Endothelial cell (in vitro differentiated cells): Measurements from ENCODE around the gene GJA10. TPM values are rescaled to one million over a fixed set of nuclear protein-coding genes. Genes with fewer than 3 reads are reported as not detected.
A peak's percentile ranks its signal among the peaks of the same experiment; 100 is the strongest.

Experiments used
- DNase-seq: peaks from one replicate; pipeline ENCODE4 v3.0.0; 2021; ENCODE audit warnings: low spot score
- H3K27ac Mint-ChIP-seq: one replicate; pipeline ENCODE4 v1.8.0; 2021; ENCODE audit warnings: mixed read lengths, inconsistent platforms; ENCODE audit not compliant: unreplicated experiment
- H3K27me3 Mint-ChIP-seq: one replicate; pipeline ENCODE4 v1.8.0; 2021; ENCODE audit warnings: mild to moderate bottlenecking, moderate library complexity, mixed read lengths, inconsistent platforms; ENCODE audit not compliant: unreplicated experiment
- H3K36me3 Mint-ChIP-seq: one replicate; pipeline ENCODE4 v1.8.0; 2021; ENCODE audit warnings: mild to moderate bottlenecking, low read depth, mixed read lengths, inconsistent platforms; ENCODE audit not compliant: unreplicated experiment
- H3K4me1 Mint-ChIP-seq: one replicate; pipeline ENCODE4 v1.8.0; 2021; ENCODE audit warnings: mild to moderate bottlenecking, mixed read lengths, inconsistent platforms; ENCODE audit not compliant: unreplicated experiment
- H3K4me3 Mint-ChIP-seq: one replicate; pipeline ENCODE4 v1.8.0; 2021; ENCODE audit warnings: mild to moderate bottlenecking, mixed read lengths, inconsistent platforms; ENCODE audit not compliant: unreplicated experiment
- H3K9me3 Mint-ChIP-seq: one replicate; pipeline ENCODE4 v1.8.0; 2021; ENCODE audit warnings: mixed read lengths, inconsistent platforms; ENCODE audit not compliant: unreplicated experiment
- CTCF ChIP-seq: fragments of 200-600 bp; sonication (generic); IDR thresholded peaks from one replicate; pipeline ENCODE4 v1.5.0; 2021; ENCODE audit warnings: antibody characterized with exemption; ENCODE audit not compliant: unreplicated experiment
- total RNA-seq: library from RNA; stranded (reverse); fragmentation: NEBNext Ultra II Directional; extraction: Animal tissue kit (Norgen Biotek cat#: 25700); gene quantifications from one replicate; pipeline ENCODE4 v1.2.1, GENCODE V29; 2021; ENCODE audit not compliant: unreplicated experiment

The GJA10 gene
- total RNA-seq, 1 donor from 2014 or later: not detected

GRCh38 chr6:89862698-89863097 lies 31.6 kb upstream of the GJA10 start:
- Mint-ChIP-seq H3K4me1 (no peaks in the 10 kb centered on the region), H3K27me3 (no peaks in the 10 kb centered on the region), H3K9me3 (no peaks in the 10 kb centered on the region), H3K4me3 (peak overlapping the region; percentile 15), H3K36me3 (peaks cover 39% of the 10 kb centered on the region), H3K27ac (no peak overlapping the region)
- no peak for DNase-seq
- TF ChIP-seq CTCF: no peak

- H3K36me3 Mint-ChIP-seq: peaks cover 35% of the 10 kb centered on the region
- H3K4me1 Mint-ChIP-seq: no peaks in the 10 kb centered on the region
- no peak overlapping the region for H3K4me3 Mint-ChIP-seq
- H3K27me3 Mint-ChIP-seq: no peaks in the 10 kb centered on the region
- no peak overlapping the region for H3K27ac Mint-ChIP-seq
- no peak for DNase-seq
- no peak for TF ChIP-seq CTCF
- H3K9me3 Mint-ChIP-seq: no peaks in the 10 kb centered on the region
Measured at GRCh38 chr6:89866024-89866678, 28.1 kb upstream of the GJA10 start.

- Mint-ChIP-seq H3K27me3 (peaks cover 1% of the 10 kb centered on the region), H3K9me3 (no peaks in the 10 kb centered on the region), H3K4me3 (no peak overlapping the region), H3K27ac (no peak overlapping the region), H3K4me1 (no peaks in the 10 kb centered on the region), H3K36me3 (no peaks in the 10 kb centered on the region)
- TF ChIP-seq CTCF: no peak
- no peak for DNase-seq
Measured at GRCh38 chr6:89873721-89874120, 20.5 kb upstream of the GJA10 start.

- Mint-ChIP-seq H3K36me3 (no peaks in the 10 kb centered on the region), H3K4me3 (no peak overlapping the region), H3K27me3 (peaks cover 1% of the 10 kb centered on the region), H3K27ac (no peak overlapping the region), H3K9me3 (no peaks in the 10 kb centered on the region), H3K4me1 (no peaks in the 10 kb centered on the region)
- no peak for DNase-seq
- TF ChIP-seq CTCF: no peak
Measured at GRCh38 chr6:89874438-89874837, 19.8 kb upstream of the GJA10 start.

GRCh38 chr6:89886378-89887120 lies 7.7 kb upstream of the GJA10 start:
- H3K9me3 Mint-ChIP-seq: no peaks in the 10 kb centered on the region
- H3K27me3 Mint-ChIP-seq: peaks cover 2% of the 10 kb centered on the region
- H3K36me3 Mint-ChIP-seq: no peaks in the 10 kb centered on the region
- H3K4me3 Mint-ChIP-seq: no peak overlapping the region
- TF ChIP-seq CTCF: no peak
- H3K4me1 Mint-ChIP-seq: peaks cover 4% of the 10 kb centered on the region
- no peak overlapping the region for H3K27ac Mint-ChIP-seq
- DNase-seq: no peak
